MM.1S (cell line): ENCODE measurements around the gene CARNS1.

Experiments used
- DNase-seq: peaks from one replicate; pipeline ENCODE4 v3.0.0-alpha.2; 2015
- H2AFZ ChIP-seq: fragments of 300-600 bp; sonication (generic); 2 replicates; pipeline ENCODE4 v1.6.0; 2016; ENCODE audit warnings: antibody characterized with exemption, low read length
- H3F3A ChIP-seq: fragments of 300-600 bp; sonication (generic); 2 replicates; pipeline ENCODE4 v1.6.1; 2016; ENCODE audit warnings: mild to moderate bottlenecking, antibody characterized with exemption, low read length, moderate library complexity, mixed read lengths; ENCODE audit not compliant: insufficient read depth
- H3K27ac ChIP-seq: fragments of 300-600 bp; sonication (generic); 2 replicates; pipeline ENCODE4 v1.5.1; 2016; ENCODE audit warnings: mild to moderate bottlenecking, low read length
- H3K27me3 ChIP-seq: fragments of 300-600 bp; sonication (generic); replicated peaks from 2 replicates; pipeline ENCODE4 v1.6.0; 2016; ENCODE audit warnings: low read length; ENCODE audit not compliant: insufficient read depth
- H3K36me3 ChIP-seq: fragments of 300-600 bp; sonication (generic); replicated peaks from 2 replicates; pipeline ENCODE4 v1.6.1; 2016; ENCODE audit warnings: mild to moderate bottlenecking, low read length, mixed read lengths; ENCODE audit not compliant: insufficient read depth
- H3K4me1 ChIP-seq: fragments of 300-600 bp; sonication (generic); 2 replicates; pipeline ENCODE4 v1.6.1; 2016; ENCODE audit warnings: low read length, mixed read lengths
- H3K4me2 ChIP-seq: fragments of 300-600 bp; sonication (generic); 2 replicates; pipeline ENCODE4 v1.6.0; 2016; ENCODE audit warnings: low read depth, low read length
- H3K4me3 ChIP-seq: fragments of 300-600 bp; sonication (generic); 2 replicates; pipeline ENCODE4 v1.5.1; 2016; ENCODE audit warnings: low read length, mixed read lengths
- H3K79me2 ChIP-seq: fragments of 300-600 bp; sonication (generic); 2 replicates; pipeline ENCODE4 v1.6.1; 2016; ENCODE audit warnings: mixed run types, low read length, mixed read lengths
- H3K9ac ChIP-seq: fragments of 300-600 bp; sonication (generic); 2 replicates; pipeline ENCODE4 v1.6.1; 2016; ENCODE audit warnings: low read length, mixed read lengths
- H3K9me2 ChIP-seq: fragments of 300-600 bp; sonication (generic); replicated peaks from 2 replicates; pipeline ENCODE4 v1.6.1; 2016; ENCODE audit warnings: mild to moderate bottlenecking, low read length, mixed read lengths; ENCODE audit not compliant: insufficient read depth
- H3K9me3 ChIP-seq: fragments of 300-600 bp; sonication (generic); replicated peaks from 2 replicates; pipeline ENCODE4 v1.6.1; 2016; ENCODE audit warnings: mild to moderate bottlenecking, low read length, mixed read lengths; ENCODE audit not compliant: insufficient read depth
- H4K20me1 ChIP-seq: fragments of 300-600 bp; sonication (generic); 2 replicates; pipeline ENCODE4 v1.6.1; 2016; ENCODE audit warnings: mild to moderate bottlenecking, low read length, moderate library complexity, mixed read lengths; ENCODE audit not compliant: insufficient read depth
- EZH2 ChIP-seq: fragments of 300-600 bp; sonication (generic); optimal IDR thresholded peaks from 2 replicates; pipeline ENCODE3; 2017; ENCODE audit warnings: low read depth, mild to moderate bottlenecking, antibody characterized with exemption, low read length, mixed read lengths
- EZH2phosphoT487 ChIP-seq: fragments of 300-600 bp; sonication (generic); IDR thresholded peaks from 2 replicates; pipeline ENCODE4 v1.6.1; 2018; ENCODE audit warnings: antibody characterized with exemption, low read length
- TF ChIP-seq, protein P1 (sequence below): fragments of 300-600 bp; sonication (generic); IDR thresholded peaks from 2 replicates; pipeline ENCODE4 v1.5.1; 2016; ENCODE audit warnings: antibody characterized with exemption, low read length, mixed read lengths

Gene CARNS1, protein sequence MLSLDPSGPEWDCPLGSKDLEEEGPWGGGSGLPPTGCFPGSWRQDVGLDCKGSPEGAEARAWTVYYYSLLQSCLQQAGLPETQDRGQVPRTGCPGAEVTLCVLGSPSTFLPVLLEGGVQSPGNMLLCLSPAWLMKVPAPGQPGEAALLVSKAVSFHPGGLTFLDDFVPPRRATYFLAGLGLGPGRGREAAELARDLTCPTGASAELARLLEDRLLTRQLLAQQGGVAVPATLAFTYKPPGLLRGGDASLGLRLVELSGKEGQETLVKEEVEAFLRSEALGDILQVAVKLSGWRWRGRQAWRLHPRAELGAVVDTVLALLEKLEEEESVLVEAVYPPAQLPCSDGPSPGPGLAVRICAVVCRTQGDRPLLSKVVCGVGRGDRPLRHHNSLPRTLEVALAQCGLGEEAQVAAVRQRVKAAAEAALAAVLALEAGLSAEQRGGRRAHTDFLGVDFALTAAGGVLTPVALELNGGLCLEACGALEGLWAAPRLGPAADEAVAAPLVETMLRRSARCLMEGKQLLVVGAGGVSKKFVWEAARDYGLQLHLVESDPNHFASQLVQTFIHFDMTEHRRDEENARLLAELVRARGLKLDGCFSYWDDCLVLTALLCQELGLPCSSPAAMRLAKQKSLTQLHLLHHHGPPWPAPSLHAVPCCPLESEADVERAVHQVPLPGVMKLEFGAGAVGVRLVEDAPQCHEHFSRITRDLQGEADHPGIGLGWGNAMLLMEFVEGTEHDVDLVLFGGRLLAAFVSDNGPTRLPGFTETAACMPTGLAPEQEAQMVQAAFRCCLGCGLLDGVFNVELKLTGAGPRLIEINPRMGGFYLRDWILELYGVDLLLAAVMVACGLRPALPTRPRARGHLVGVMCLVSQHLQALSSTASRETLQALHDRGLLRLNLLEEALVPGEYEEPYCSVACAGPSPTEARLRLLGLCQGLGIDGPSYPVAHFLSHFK

DNA sequence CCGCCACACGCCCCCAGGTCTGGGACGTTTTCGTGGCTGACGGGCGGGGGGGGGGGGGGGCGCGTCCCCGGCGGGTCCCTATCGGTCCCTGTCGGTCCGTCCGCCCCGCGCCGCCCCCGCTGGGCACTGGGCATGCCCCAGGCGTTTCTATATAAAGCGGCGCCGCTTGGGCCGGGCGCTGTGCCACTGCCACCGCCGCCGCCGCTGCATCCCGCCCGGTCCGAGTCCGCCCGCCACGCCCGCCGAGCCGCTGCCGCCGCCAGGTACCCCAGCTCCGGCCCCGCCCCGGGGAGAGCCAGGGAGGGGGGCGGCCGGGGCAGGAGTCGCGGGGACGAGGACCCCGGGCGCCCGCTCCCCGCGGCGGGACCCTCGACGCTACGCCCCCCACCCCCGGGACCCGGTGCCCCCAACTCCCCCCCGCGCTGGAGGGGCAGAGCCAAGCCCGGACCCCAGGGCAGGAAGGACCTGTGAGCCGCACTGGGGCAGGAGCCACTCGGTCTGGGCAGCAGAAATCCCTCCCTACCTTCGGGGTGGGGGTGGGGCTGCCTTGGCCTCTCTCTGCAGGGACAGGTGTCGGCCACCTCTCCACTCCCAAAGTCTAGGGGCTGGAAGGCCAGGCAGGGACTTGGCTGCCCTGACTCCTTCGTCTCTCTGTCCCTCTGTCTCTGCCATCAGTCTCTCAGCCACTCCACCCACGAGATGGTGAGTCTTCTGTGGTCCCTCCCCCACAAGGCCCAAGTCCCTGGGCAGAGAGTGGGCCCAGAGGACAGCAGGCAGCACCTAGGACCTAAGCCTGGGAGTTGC is at the start of gene CARNS1:
TSS of gene CARNS1 (plus strand) at position 178 of the 804 bp plus-strand sequence. CDS start at position 700, 522 bp downstream.
- no peak for TF ChIP-seq EZH2
- TF ChIP-seq EZH2phosphoT487 = no peak
- TF ChIP-seq, protein P1, sequence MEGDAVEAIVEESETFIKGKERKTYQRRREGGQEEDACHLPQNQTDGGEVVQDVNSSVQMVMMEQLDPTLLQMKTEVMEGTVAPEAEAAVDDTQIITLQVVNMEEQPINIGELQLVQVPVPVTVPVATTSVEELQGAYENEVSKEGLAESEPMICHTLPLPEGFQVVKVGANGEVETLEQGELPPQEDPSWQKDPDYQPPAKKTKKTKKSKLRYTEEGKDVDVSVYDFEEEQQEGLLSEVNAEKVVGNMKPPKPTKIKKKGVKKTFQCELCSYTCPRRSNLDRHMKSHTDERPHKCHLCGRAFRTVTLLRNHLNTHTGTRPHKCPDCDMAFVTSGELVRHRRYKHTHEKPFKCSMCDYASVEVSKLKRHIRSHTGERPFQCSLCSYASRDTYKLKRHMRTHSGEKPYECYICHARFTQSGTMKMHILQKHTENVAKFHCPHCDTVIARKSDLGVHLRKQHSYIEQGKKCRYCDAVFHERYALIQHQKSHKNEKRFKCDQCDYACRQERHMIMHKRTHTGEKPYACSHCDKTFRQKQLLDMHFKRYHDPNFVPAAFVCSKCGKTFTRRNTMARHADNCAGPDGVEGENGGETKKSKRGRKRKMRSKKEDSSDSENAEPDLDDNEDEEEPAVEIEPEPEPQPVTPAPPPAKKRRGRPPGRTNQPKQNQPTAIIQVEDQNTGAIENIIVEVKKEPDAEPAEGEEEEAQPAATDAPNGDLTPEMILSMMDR = no peak
- no peak within 1 kb of the TSS for H3K4me2 ChIP-seq
- peaks cover 17% of the 10 kb centered on the region; the same call in 1 of the 2 replicates for H3K4me1 ChIP-seq

DNA sequence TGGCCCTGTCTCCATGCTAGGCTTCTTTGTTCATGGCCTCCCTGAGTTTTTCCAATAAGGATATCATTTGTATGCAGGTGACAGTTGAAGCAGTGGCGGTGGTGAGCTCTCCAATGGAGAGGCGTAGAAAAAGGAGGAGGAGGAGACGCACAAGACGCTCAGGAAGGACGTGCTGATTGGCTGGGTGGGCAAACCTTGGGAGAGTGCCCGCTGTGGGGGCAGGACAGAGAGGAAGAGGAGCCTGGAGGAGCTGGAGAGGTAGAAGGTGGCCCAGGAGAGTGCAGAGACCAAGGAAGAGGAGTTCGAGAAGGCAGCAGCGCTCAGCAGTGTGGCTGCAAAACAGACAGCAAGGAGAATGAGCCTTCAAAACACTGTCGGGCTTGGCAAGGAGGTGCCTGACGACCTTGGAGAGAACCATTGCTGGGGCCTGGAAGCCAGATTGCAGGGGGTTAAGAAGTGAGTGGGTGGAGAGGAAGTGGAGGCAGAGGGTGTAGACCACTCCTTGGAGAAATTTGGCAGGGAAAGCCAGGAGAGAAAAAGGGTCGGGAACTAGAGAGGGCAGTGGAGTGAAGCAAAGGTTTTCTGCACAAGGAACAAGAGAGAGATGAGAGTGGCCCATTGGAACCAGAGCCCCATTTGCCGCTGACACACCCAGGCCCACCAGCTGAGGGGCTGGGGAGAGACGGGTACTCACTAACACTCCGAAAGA is 49.6 kb upstream of the CARNS1 start:
- no peaks in the 10 kb centered on the region for H3K79me2 ChIP-seq
- no peak for DNase-seq
- H3K4me2 ChIP-seq = no peak overlapping the region
- H3K9ac ChIP-seq = no peak overlapping the region
- no peaks in the 10 kb centered on the region for H3K9me3 ChIP-seq
- H3K27ac ChIP-seq = no peak overlapping the region
- H3K4me1 ChIP-seq = no peaks in the 10 kb centered on the region
- H3K27me3 ChIP-seq = no peaks in the 10 kb centered on the region
- H3K36me3 ChIP-seq = no peaks in the 10 kb centered on the region
- no peaks in the 10 kb centered on the region for H3K9me2 ChIP-seq
- no peaks in the 10 kb centered on the region for H4K20me1 ChIP-seq
- TF ChIP-seq, protein P1 = no peak
- no peak for TF ChIP-seq EZH2phosphoT487
- no peak for TF ChIP-seq EZH2
- no peak overlapping the region for H3K4me3 ChIP-seq
- H3F3A ChIP-seq = no peaks in the 10 kb centered on the region
- H2AFZ ChIP-seq = no peak overlapping the region

More for the DNA sequence above, at the start of gene CARNS1:
- Histone ChIP-seq H2AFZ (no peak within 1 kb of the TSS), H3K27me3 (peaks cover 6% of the 10 kb centered on the region; the same call in 1 of the 2 replicates), H3K27ac (no peak within 1 kb of the TSS), H3F3A (no peaks in the 10 kb centered on the region), H3K36me3 (no peaks in the 10 kb centered on the region), H3K4me3 (no peak within 1 kb of the TSS), H3K9ac (no peak within 1 kb of the TSS), H3K9me2 (no peaks in the 10 kb centered on the region), H4K20me1 (no peaks in the 10 kb centered on the region), H3K9me3 (no peaks in the 10 kb centered on the region), H3K79me2 (no peaks in the 10 kb centered on the region)
- DNase-seq = no peak

DNA sequence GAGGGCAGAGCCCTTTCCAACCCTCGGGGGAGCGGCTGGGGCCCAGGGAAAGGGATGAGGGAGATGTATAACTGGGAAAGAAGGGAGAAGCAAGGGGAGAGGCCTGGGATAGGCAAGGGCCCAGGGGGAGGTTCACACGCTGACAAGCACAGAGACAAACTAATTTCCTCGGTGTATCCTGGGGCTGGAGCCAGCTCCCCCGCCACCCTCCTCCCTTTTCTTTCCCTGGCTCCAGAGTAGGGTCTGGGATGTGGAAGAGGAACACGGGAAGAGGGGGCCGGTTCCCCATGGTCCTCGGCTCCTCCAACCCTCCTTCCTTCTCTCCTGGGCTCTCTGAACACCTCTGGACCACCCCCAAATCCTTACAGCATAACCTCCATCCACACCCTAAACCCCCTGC is 48.9 kb upstream of the CARNS1 start:
- no peak overlapping the region for H3K4me3 ChIP-seq
- H3K27ac ChIP-seq = no peak overlapping the region
- H3K4me1 ChIP-seq = no peaks in the 10 kb centered on the region
- no peaks in the 10 kb centered on the region for H3K9me3 ChIP-seq
- H3K27me3 ChIP-seq = no peaks in the 10 kb centered on the region
- no peak for TF ChIP-seq EZH2
- TF ChIP-seq, protein P1 = no peak
- H4K20me1 ChIP-seq = no peaks in the 10 kb centered on the region
- H3K4me2 ChIP-seq = no peak overlapping the region
- no peak for DNase-seq
- H2AFZ ChIP-seq = no peak overlapping the region
- H3F3A ChIP-seq = peaks cover 4% of the 10 kb centered on the region; the same call in 1 of the 2 replicates
- no peaks in the 10 kb centered on the region for H3K9me2 ChIP-seq
- H3K79me2 ChIP-seq = no peaks in the 10 kb centered on the region
- H3K36me3 ChIP-seq = no peaks in the 10 kb centered on the region
- H3K9ac ChIP-seq = no peak overlapping the region
